KMS-11 (cell line): ENCODE results near the gene MTX3.

Experiments used
- H2AFZ ChIP-seq: fragments of 200-600 bp; sonication (generic); 2 replicates; pipeline ENCODE4 v1.6.1; 2016; ENCODE audit warnings: antibody characterized with exemption, mixed run types, low read depth
- H3K27ac ChIP-seq: fragments of 200-600 bp; sonication (generic); 2 replicates; pipeline ENCODE4 v1.6.1; 2016; ENCODE audit warnings: mild to moderate bottlenecking, mixed run types
- H3K27me3 ChIP-seq: fragments of 200-600 bp; sonication (generic); 2 replicates; pipeline ENCODE4 v1.6.1; 2017; ENCODE audit warnings: mild to moderate bottlenecking, low read depth, mixed run types, moderate library complexity; ENCODE audit not compliant: insufficient read depth
- H3K36me3 ChIP-seq: fragments of 200-600 bp; sonication (generic); 2 replicates; pipeline ENCODE4 v1.6.1; 2017; ENCODE audit warnings: mild to moderate bottlenecking, mixed run types; ENCODE audit not compliant: insufficient read depth
- H3K4me1 ChIP-seq: fragments of 200-600 bp; sonication (generic); 2 replicates; pipeline ENCODE4 v1.6.1; 2016; ENCODE audit warnings: mild to moderate bottlenecking, low read depth, mixed run types; ENCODE audit not compliant: poor library complexity, severe bottlenecking
- H3K4me2 ChIP-seq: fragments of 200-600 bp; sonication (generic); 2 replicates; pipeline ENCODE4 v1.7.0; 2016; ENCODE audit warnings: mild to moderate bottlenecking, mixed run types
- H3K4me3 ChIP-seq: fragments of 200-600 bp; sonication (generic); IDR thresholded peaks from 2 replicates; pipeline ENCODE4 v1.6.1; 2017; ENCODE audit warnings: low read depth, low read length, mixed read lengths; ENCODE audit not compliant: insufficient read depth
- H3K79me2 ChIP-seq: fragments of 200-600 bp; sonication (generic); 2 replicates; pipeline ENCODE4 v1.6.1; 2016; ENCODE audit warnings: low read depth, mixed run types; ENCODE audit not compliant: insufficient read depth
- H3K9ac ChIP-seq: fragments of 200-600 bp; sonication (generic); 2 replicates; pipeline ENCODE4 v1.6.1; 2016; ENCODE audit warnings: mild to moderate bottlenecking, mixed run types
- H4K20me1 ChIP-seq: fragments of 200-600 bp; sonication (generic); 2 replicates; pipeline ENCODE4 v1.6.1; 2016; ENCODE audit warnings: mild to moderate bottlenecking, mixed run types; ENCODE audit not compliant: insufficient read depth
- CTCF ChIP-seq: fragments of 200-600 bp; sonication (generic); conservative IDR thresholded peaks from 2 replicates; pipeline ENCODE4 v1.6.1; 2017; ENCODE audit warnings: low read depth, mild to moderate bottlenecking, antibody characterized with exemption, low read length, moderate library complexity, mixed read lengths

The MTX3 gene

GRCh38 chr5:80031109-80031508 is 40.0 kb upstream of the MTX3 start:
- no peaks in the 10 kb centered on the region for H3K79me2 ChIP-seq
- H3K4me2 ChIP-seq = no peak overlapping the region

DNA sequence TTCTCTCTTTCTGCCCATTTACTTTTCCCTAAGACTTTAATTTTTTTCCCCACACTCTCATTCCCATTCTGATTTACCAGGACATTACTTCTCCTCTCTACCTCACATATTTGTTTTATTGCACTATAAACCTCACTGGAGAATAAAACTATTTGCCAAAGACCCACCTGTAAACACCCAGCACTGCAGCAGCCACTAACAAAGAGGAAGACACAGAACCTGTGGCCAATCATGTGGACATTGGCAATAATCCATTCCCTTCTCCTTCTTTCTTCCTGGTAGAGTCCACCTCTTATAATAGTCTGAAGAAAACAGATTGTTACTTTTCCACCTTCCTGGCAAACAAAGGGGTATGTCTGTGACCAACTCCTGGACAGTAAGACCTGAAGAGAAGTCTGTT is 35.8 kb upstream of the MTX3 start:
- H3K27ac ChIP-seq = no peak overlapping the region
- no peak for TF ChIP-seq CTCF

More at GRCh38 chr5:80031109-80031508, 40.0 kb upstream of the MTX3 start:
- Histone ChIP-seq H3K4me3 (no peak overlapping the region), H3K4me1 (no peaks in the 10 kb centered on the region), H3K27me3 (no peaks in the 10 kb centered on the region), H2AFZ (no peak overlapping the region), H3K9ac (no peak overlapping the region), H3K27ac (no peak overlapping the region), H4K20me1 (no peaks in the 10 kb centered on the region), H3K36me3 (no peaks in the 10 kb centered on the region)
- no peak for TF ChIP-seq CTCF

DNA sequence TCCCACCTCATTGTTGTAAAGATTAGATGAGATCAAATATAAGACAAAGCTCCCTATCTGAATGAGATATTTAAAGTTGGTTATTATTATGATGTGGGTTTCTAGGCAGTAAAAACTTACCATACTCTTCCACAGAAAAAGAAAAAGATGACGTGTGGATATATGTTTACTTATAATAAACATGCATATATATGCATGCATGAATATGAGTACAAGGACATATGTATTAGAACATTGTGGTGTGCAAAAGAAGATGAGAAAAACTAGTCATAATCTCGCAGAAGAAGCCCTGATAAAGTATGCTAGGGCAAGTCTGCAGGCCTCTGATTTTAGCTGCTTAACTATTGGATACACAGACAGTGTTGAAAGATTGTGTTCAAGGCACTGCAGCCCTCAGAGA is 34.0 kb upstream of the MTX3 start:
- H3K36me3 ChIP-seq = no peaks in the 10 kb centered on the region
- H3K27me3 ChIP-seq = no peaks in the 10 kb centered on the region
- TF ChIP-seq CTCF = no peak
- H4K20me1 ChIP-seq = no peaks in the 10 kb centered on the region
- H3K4me2 ChIP-seq = no peak overlapping the region
- H3K4me3 ChIP-seq = no peak overlapping the region
- no peak overlapping the region for H2AFZ ChIP-seq
- no peak overlapping the region for H3K9ac ChIP-seq
- no peak overlapping the region for H3K27ac ChIP-seq
- no peaks in the 10 kb centered on the region for H3K4me1 ChIP-seq
- H3K79me2 ChIP-seq = no peaks in the 10 kb centered on the region

More for the DNA sequence above, 35.8 kb upstream of the MTX3 start:
- H3K4me3 ChIP-seq = no peak overlapping the region
- H3K36me3 ChIP-seq = no peaks in the 10 kb centered on the region
- H3K79me2 ChIP-seq = no peaks in the 10 kb centered on the region
- H4K20me1 ChIP-seq = no peaks in the 10 kb centered on the region
- H3K4me1 ChIP-seq = no peaks in the 10 kb centered on the region
- H3K9ac ChIP-seq = no peak overlapping the region
- H2AFZ ChIP-seq = no peak overlapping the region
- H3K27me3 ChIP-seq = no peaks in the 10 kb centered on the region
- H3K4me2 ChIP-seq = no peak overlapping the region

DNA sequence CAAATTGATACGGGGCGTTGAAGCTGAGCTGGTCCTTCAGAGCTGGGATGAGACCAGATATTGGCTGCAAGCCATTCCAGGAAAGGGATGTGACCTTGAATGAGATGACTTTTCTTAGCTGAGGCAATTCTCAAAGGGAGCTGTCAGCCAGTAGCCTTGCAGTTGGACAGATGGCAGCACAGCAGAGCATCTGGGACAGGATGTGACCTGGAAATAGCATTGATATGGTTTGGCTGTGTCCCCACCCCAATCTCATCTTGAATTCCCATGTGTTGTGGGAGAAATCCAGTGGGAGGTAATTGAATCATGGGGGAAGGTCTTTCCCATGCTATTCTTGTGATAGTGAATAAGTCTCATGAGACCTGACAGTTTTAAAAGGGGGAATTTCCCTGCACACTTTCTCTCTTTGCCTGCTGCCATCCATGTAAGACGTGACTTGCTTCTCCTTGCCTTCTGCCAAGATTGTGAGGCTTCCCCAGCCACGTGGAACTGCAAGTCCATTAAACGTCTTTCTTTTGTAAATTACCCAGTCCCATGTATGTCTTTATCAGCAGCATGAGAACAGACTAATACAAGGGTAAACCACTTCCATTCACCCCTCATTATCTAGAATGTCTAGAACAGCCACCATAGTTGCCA is 19.8 kb upstream of the MTX3 start:
- Histone ChIP-seq H3K4me3 (no peak overlapping the region), H3K9ac (no peak overlapping the region), H3K79me2 (no peaks in the 10 kb centered on the region), H3K4me1 (no peaks in the 10 kb centered on the region), H4K20me1 (no peaks in the 10 kb centered on the region), H3K27me3 (no peaks in the 10 kb centered on the region), H3K4me2 (no peak overlapping the region), H3K27ac (no peak overlapping the region), H2AFZ (no peak overlapping the region), H3K36me3 (no peaks in the 10 kb centered on the region)
- TF ChIP-seq CTCF = no peak
